Adrenal gland (tissue), 12 donors: ENCODE results near the gene TFR2. TPM values are rescaled to one million over a fixed set of nuclear protein-coding genes. Genes with fewer than 3 reads are reported as not detected.

ENCODE experiments used
- DNase-seq, 7 donors: peaks; one replicate each; pipeline ENCODE4 v3.0.0-alpha.2; 2019 to 2020
- H3K27ac ChIP-seq, 5 donors: fragments of 200-600 bp; sonication (generic) in 4 of 5; 1 replicate in 3 of 5; 2 replicates in 2 of 5; pipeline versions ENCODE4 v1.5.1 to v1.8.0; 2016 to 2020; ENCODE audit warnings: mild to moderate bottlenecking in 1 of 5
- H3K27me3 ChIP-seq: fragments of 200-600 bp; 2 replicates; pipeline ENCODE4 v1.8.0; 2021
- H3K36me3 ChIP-seq, 2 donors: fragments of 200-600 bp; replicated peaks in 1 of 2; 1 replicate in 1 of 2; 2 replicates in 1 of 2; pipeline versions ENCODE4 v1.5.1 to v1.8.0; 2018 to 2022
- H3K4me1 ChIP-seq, 2 donors: fragments of 200-600 bp; replicated peaks in 1 of 2; 1 replicate in 1 of 2; 2 replicates in 1 of 2; pipeline versions ENCODE4 v1.5.1 to v1.8.0; 2018 to 2021
- H3K4me3 ChIP-seq, 4 donors: fragments of 200-600 bp; sonication (generic) in 3 of 4; one replicate each; pipeline ENCODE4 v1.5.1; 2016 to 2018
- H3K9me3 ChIP-seq, 3 donors: fragments of 200-600 bp; sonication (generic) in 1 of 3; replicated peaks in 1 of 3; 1 replicate in 2 of 3; 2 replicates in 1 of 3; pipeline versions ENCODE4 v1.5.1 to v1.8.0; 2016 to 2021
- CTCF ChIP-seq, 6 experiments: fragments of 450-650 bp in 4 of 6; fragments of 200-600 bp in 2 of 6; sonication (generic) in 1 of 6; IDR thresholded peaks; 1 replicate in 5 of 6; 2 replicates in 1 of 6; pipeline versions ENCODE4 v1.5.1 to v1.8.0; 2016 to 2021; ENCODE audit warnings: antibody characterized with exemption in 6 of 6, mild to moderate bottlenecking in 2 of 6, moderate library complexity in 1 of 6
- POLR2A ChIP-seq, 2 donors: fragments of 450-650 bp; IDR thresholded peaks; one replicate each; pipeline ENCODE4 v1.6.1; 2017; ENCODE audit warnings: antibody characterized with exemption in 2 of 2, mild to moderate bottlenecking in 2 of 2, moderate library complexity in 1 of 2
- WGBS, 4 donors: extraction: QIAGEN DNeasy Blood & Tissue Kit in 2 of 4; methylation state at CpG; one replicate each; pipeline versions ENCODE4 v1.1.5 to v1.1.7; 2013 to 2017; 5-methylcytosine and 5-hydroxymethylcytosine counted together
- intact Hi-C, 2 donors: fragments of 100-400 bp; cut with DNase I; formaldehyde crosslinking; loops; one replicate each; pipeline versions ENCODE4 v1.14.1 to v1.15.0; 2022 to 2023
- polyA plus RNA-seq, 3 donors: library from polyadenylated mRNA; stranded (reverse); fragments of 200-250 nt in 2 of 3; fragments of 350-450 nt in 1 of 3; fragmentation: Illumina TruSeq in 1 of 3; extraction: RNeasy Lipid Tissue Mini Kit (QIAGEN cat#74804) in 1 of 3; gene quantifications; one replicate each; pipeline ENCODE4 v1.2.3, GENCODE V29; 2013 to 2014
- total RNA-seq, 9 donors: library from RNA; depleted of rRNA in 4 of 9; stranded (reverse); fragments of >200 nt in 4 of 9; fragments of 120-200 nt in 1 of 9; fragmentation: NEBNext Ultra II Directional in 1 of 9; extraction: Animal tissue kit (Norgen Biotek cat#: 25700) in 1 of 9; gene quantifications; one replicate each; pipeline versions ENCODE4 v1.1.0 to v1.2.4, GENCODE V29; 2013 to 2023
- donor health status: healthy with polysubstance abuse.
- donor health status: Bipolar disorder and iron deficiency.
- donor health status: DM: yes; HTN: yes; CAD: no.
- donor health status: DM: no; HTN: no; CAD: no.
- donor health status: DM: no; HTN: no; CAD: no.
- donor health status: DM: yes; HTN: yes; CAD: no.

The TFR2 gene
- total and polyA plus RNA-seq, 12 donors, result 0.24 to 6.7 (median 1.3) TPM

GRCh38 chr7:100607111-100607510 is 34.2 kb downstream of the TFR2 start:
- intact Hi-C loops, result no loop called here
- no peak for DNase-seq
- no peaks in the 10 kb centered on the region for H3K36me3 ChIP-seq
- H3K27ac ChIP-seq, result no peak overlapping the region
- no peaks in the 10 kb centered on the region for H3K9me3 ChIP-seq
- peaks cover 14 to 16% of the 10 kb centered on the region in 2 donors for H3K4me1 ChIP-seq
- no peak overlapping the region for H3K4me3 ChIP-seq
- H3K27me3 ChIP-seq, result no peaks in the 10 kb centered on the region
- 87 to 94% (median 92%) methylated on average over 8 of the region's 8 CpGs for WGBS, 4 donors
- TF ChIP-seq CTCF (IDR thresholded peaks at IDR 0.05) (no peak), POLR2A (IDR thresholded peaks at IDR 0.05) (no peak)

GRCh38 chr7:100606313-100606712 is 35.0 kb downstream of the TFR2 start:
- Histone ChIP-seq H3K36me3 (no peaks in the 10 kb centered on the region), H3K4me1 (peaks cover 14 to 16% of the 10 kb centered on the region in 2 donors), H3K9me3 (no peaks in the 10 kb centered on the region), H3K4me3 (no peak overlapping the region), H3K27ac (no peak overlapping the region), H3K27me3 (no peaks in the 10 kb centered on the region)
- TF ChIP-seq POLR2A (IDR thresholded peaks at IDR 0.05) (no peak), CTCF (IDR thresholded peaks at IDR 0.05) (no peak)
- DNase-seq, result no peak
- intact Hi-C loops, result no loop called here
- WGBS, 4 donors, result 89 to 95% (median 92%) methylated on average over 3 to 12 of the region's 12 CpGs

DNA sequence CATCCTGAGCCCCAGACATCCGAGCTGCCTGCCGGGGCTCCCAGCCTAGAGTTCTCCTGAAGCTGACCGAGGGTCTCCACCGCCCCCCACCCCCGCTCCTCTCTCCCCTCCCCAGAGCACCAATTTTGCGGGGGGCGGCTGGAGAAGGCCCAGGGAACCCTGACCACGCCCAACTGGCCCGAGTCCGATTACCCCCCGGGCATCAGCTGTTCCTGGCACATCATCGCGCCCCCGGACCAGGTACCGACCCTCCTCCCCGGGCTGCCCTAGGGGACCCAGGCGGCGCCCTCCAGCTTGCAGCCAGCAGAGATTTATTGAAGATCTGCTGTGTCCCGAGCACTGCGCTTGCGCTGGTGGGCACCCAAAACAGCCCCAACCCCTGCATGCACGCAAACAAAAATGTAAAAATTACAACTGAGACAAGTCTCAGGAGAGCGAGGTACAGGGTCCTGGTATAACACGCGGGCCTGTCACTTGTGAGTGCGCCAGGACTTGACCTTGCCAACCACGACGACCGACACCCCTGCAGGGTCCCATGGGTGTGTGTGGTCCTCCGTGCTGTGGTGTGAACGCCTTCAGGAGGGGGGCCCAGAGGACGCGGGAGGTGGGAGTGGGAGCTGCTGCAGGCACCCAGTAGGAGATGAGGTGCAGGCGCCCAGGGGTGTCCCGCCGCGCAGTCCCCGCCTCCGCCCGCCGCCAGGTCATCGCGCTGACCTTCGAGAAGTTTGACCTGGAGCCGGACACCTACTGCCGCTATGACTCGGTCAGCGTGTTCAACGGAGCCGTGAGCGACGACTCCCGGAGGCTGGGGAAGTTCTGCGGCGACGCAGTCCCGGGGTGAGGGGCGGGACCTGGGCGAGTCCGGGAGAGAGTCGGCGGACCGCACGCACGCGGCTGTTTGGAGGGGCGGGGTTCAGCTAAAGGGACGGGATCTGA is 36.1 kb downstream of the TFR2 start:
- Histone ChIP-seq H3K4me1 (peaks cover 14 to 16% of the 10 kb centered on the region in 2 donors), H3K27me3 (no peaks in the 10 kb centered on the region), H3K27ac (peak overlapping the region in 3 of 5 donors; percentile 3 to 68 (median 60)), H3K9me3 (no peaks in the 10 kb centered on the region), H3K4me3 (peak overlapping the region in 2 of 4 donors; percentile 45 to 57), H3K36me3 (no peaks in the 10 kb centered on the region)
- 12 to 44% (median 27%) methylated on average over 31 to 68 of the region's 68 CpGs for WGBS, 4 donors
- peak; percentile 68 to 80 (median 71) for DNase-seq
- intact Hi-C loops, result no loop called here
- TF ChIP-seq POLR2A (IDR thresholded peaks at IDR 0.05) (no peak), CTCF (IDR thresholded peaks at IDR 0.05) (no peak)

GRCh38 chr7:100604028-100604975 is 37.0 kb downstream of the TFR2 start:
- H3K9me3 ChIP-seq, result no peaks in the 10 kb centered on the region
- peaks cover 14 to 16% of the 10 kb centered on the region in 2 donors for H3K4me1 ChIP-seq
- intact Hi-C loops, result no loop called here
- H3K27ac ChIP-seq, result peak overlapping the region in 3 of 5 donors; percentile 3 to 68 (median 60)
- H3K36me3 ChIP-seq, result no peaks in the 10 kb centered on the region
- H3K27me3 ChIP-seq, result no peaks in the 10 kb centered on the region
- H3K4me3 ChIP-seq, result peak overlapping the region in 3 of 4 donors; percentile 11 to 57 (median 45)
- peak; percentile 9 to 57 (median 38) for TF ChIP-seq CTCF (IDR thresholded peaks at IDR 0.05)
- peak in 1 of 2 donors; percentile 24 for TF ChIP-seq POLR2A (IDR thresholded peaks at IDR 0.05)
- 0 to 4% (median 2%) methylated on average over 5 to 70 of the region's 70 CpGs for WGBS, 4 donors
- peak; percentile 68 to 78 (median 74) for DNase-seq
